ENCODE results near the gene TGIF2. TPM values are rescaled to one million over a fixed set of nuclear protein-coding genes. Genes with fewer than 3 reads are reported as not detected.

TGIF2 gene
- 10 to 100 TPM in 2 of 4 donors, 1 to 10 TPM in 2; 6.5 to 10.5 (median 9.5) TPM for total RNA-seq

DNA sequence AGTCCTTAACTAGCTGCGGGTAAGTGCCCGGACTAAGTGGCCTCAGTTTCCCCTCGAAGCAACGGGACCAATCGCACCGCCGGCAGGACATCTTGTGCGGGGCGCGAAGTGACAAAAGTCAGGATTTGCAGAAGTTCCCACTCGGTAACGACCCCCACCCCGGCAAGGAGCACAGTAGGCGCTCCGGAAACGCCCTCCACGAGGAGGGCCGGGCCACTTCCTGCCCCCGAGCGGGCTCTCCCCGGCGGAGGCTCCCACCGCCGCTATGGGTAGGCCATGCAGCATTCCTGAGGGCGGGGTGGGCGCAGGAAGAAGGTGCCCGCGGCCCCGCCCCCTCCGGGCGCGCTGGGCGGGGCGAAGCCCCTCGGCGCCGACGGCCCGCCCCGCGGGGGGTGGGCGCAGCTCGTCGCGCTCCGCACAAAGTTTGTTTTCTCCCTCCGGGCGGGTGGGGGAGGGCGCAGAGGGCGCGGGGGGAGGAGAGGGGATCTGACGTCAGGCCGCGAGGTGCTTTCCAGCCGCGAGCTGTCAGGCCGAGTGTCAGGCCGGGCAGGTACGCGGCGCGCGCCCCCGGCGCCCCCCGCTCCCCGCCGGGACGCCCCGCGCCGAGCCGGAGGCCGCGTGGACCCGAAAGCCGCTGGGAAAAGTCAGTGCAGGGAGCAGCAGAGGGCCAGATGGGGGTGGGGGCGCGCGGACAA is at the start of gene TGIF2:
TSS of gene TGIF2 (plus strand) at position 495 of the 695 bp plus-strand sequence. CDS start 5,178 bp downstream, outside the sequence.
- 7 to 10% methylated on average over 12 to 63 of the region's 80 CpGs for WGBS, 2 donors

DNA sequence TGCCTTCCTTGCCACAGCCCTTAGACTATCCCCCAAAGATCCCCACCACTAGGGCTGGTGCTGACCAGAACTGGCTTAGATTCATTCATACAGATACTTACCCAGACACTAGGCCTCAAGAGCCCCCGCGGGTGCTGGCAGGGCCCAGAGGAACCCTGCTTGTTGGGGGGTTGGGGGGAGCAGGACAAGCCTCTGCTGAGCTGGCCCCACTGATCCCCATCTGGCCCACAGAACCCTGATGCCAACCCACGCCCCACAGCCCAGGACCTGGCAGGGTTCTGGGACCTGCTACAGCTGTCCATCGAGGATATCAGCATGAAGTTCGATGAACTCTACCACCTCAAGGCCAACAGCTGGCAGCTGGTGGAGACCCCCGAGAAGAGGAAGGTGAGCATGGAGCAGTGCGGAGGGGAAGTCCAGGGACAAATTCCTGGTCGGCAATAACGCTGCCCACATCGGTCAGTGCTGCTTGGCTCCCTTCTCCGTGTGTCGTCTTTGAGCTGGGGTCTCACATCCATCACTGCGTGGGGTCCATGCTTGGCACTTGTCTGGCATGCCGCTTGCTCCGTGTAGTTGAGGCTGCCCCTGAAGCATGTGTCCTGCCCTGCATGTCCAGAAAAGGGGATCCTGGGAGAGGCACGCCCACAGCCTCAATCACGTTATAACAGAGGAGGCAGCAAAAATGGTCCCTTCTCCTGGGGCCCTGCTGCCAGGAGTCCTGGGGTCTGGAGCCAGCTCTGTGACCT is 47.6 kb upstream of the TGIF2 start:
- H3K4me3 ChIP-seq (ENCODE audit: low read depth, poor library complexity, severe bottlenecking) = no peak overlapping the region
- intact Hi-C loops (cut with DNase I; ENCODE audit: low total_unique reads) = no loop called here
- TF ChIP-seq, protein P1, sequence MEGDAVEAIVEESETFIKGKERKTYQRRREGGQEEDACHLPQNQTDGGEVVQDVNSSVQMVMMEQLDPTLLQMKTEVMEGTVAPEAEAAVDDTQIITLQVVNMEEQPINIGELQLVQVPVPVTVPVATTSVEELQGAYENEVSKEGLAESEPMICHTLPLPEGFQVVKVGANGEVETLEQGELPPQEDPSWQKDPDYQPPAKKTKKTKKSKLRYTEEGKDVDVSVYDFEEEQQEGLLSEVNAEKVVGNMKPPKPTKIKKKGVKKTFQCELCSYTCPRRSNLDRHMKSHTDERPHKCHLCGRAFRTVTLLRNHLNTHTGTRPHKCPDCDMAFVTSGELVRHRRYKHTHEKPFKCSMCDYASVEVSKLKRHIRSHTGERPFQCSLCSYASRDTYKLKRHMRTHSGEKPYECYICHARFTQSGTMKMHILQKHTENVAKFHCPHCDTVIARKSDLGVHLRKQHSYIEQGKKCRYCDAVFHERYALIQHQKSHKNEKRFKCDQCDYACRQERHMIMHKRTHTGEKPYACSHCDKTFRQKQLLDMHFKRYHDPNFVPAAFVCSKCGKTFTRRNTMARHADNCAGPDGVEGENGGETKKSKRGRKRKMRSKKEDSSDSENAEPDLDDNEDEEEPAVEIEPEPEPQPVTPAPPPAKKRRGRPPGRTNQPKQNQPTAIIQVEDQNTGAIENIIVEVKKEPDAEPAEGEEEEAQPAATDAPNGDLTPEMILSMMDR (IDR thresholded peaks at IDR 0.05) = no peak
- TF ChIP-seq POLR2A (IDR thresholded peaks at IDR 0.05) = no peak
- WGBS, 2 donors = 93 to 95% methylated on average over 17 of the region's 17 CpGs
- peak in 1 of 2 donors; percentile 74 for DNase-seq (ENCODE audit: low spot score in 2 of 2)

More for the DNA sequence above, at the start of gene TGIF2:
- intact Hi-C loops (cut with DNase I; ENCODE audit: low total_unique reads) = no loop called here
- H3K4me3 ChIP-seq (ENCODE audit: low read depth, poor library complexity, severe bottlenecking) = peak within 1 kb of the TSS; percentile 68
- DNase-seq (ENCODE audit: low spot score in 2 of 2) = peak; percentile 55 to 95
- TF ChIP-seq POLR2A (IDR thresholded peaks at IDR 0.05) = no peak
- TF ChIP-seq, protein P1 (IDR thresholded peaks at IDR 0.05) = no peak

DNA sequence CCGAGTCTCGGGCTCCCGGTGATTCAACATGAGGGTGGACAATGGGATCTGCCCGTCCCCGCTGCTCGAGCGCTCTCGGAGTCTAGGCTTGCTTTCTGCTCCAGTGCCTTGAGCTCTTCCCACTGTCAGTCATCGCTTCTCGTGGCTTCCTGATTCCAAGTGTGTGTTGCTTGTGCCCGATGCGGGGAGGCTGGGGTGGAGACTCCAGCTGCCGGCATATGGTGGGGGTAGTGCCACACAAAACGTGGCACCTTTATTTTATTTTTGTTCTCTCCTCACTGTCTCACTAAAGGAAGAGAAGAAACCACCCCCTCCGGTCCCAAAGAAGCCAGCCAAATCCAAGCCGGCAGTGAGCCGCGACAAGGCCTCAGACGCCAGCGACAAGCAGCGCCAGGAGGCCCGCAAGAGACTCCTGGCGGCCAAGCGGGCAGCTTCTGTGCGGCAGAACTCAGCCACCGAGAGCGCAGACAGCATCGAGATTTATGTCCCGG is 46.8 kb upstream of the TGIF2 start:
- intact Hi-C loops (cut with DNase I; ENCODE audit: low total_unique reads) = no loop called here
- no peak overlapping the region for H3K4me3 ChIP-seq (ENCODE audit: low read depth, poor library complexity, severe bottlenecking)
- peak in 1 of 2 donors; percentile 61 for DNase-seq (ENCODE audit: low spot score in 2 of 2)
- WGBS, 2 donors = 90 to 92% methylated on average over 29 of the region's 29 CpGs
- TF ChIP-seq POLR2A (IDR thresholded peaks at IDR 0.05) = no peak
- TF ChIP-seq, protein P1 (IDR thresholded peaks at IDR 0.05) = no peak

GRCh38 chr20:36527331-36528125 is 45.9 kb upstream of the TGIF2 start:
- no peak overlapping the region for H3K4me3 ChIP-seq (ENCODE audit: low read depth, poor library complexity, severe bottlenecking)
- DNase-seq (ENCODE audit: low spot score in 2 of 2) = peak in 1 of 2 donors; percentile 84
- TF ChIP-seq POLR2A (IDR thresholded peaks at IDR 0.05) = no peak
- TF ChIP-seq, protein P1 (IDR thresholded peaks at IDR 0.05) = no peak
- intact Hi-C loops (cut with DNase I; ENCODE audit: low total_unique reads) = no loop called here
- WGBS, 2 donors = 89 to 90% methylated on average over 32 of the region's 32 CpGs

DNA sequence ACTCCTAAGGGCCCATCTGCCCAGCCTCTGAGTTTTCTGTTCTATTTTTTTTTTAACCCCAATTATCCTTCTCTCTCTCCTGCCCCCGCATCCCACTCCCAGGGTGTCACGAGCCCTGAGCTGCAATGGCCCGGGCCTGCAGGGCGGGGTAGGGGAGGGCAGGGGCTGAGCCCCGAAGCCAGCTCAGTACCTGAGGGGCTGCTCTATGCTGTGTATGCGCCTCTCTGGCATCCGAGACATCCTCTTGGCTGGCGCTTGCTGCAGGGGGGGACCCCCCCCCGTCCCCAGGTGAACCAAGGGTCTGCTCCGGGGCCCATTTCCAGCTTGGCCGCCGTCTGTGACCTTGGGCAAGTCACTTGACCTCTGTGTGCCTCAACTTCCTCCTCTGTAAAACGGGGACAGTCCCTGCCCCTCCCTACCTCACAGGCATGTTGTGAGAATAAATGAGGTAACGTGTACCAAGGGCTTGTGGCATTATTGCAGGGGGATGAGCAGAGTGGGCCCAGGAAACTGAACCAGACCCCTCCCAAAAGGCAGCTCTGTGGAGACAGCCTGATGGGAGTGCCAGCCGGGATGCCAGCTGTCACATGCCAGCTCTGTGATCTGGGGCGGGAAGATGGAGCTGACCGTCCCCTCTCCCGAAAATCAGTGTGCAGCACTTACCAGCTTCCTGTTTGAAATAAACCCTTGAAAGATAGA is 45.1 kb upstream of the TGIF2 start:
- peak in 1 of 2 donors; percentile 59 for DNase-seq (ENCODE audit: low spot score in 2 of 2)
- TF ChIP-seq, protein P1 (IDR thresholded peaks at IDR 0.05) = no peak
- TF ChIP-seq POLR2A (IDR thresholded peaks at IDR 0.05) = no peak
- WGBS, 2 donors = 82 to 85% methylated on average over 18 of the region's 18 CpGs
- intact Hi-C loops (cut with DNase I; ENCODE audit: low total_unique reads) = no loop called here
- no peak overlapping the region for H3K4me3 ChIP-seq (ENCODE audit: low read depth, poor library complexity, severe bottlenecking)

All from lower leg skin (tissue), 4 donors.